PC-3 (cell line): ENCODE data around the gene MSI2. TPM values are rescaled to one million over a fixed set of nuclear protein-coding genes. Genes with fewer than 3 reads are reported as not detected.

Experiments used
- ATAC-seq: fragments of 200-7000 bp; cut with Tn5 transposase; 2 replicates; pipeline ENCODE4 v1.9.1; 2020; ENCODE audit warnings: mild to moderate bottlenecking, moderate library complexity
- BruUV-seq: library from RNA; stranded (reverse); fragments of 400-500 nt; replicated peaks from 2 replicates; lab custom pipeline; 2021; lab: Mats Ljungman, UMichigan
- CTCF ChIA-PET: fragments of 300-600 bp; sonication (Branson Sonifier 250); formaldehyde crosslinking; loops from one replicate; lab custom pipeline; 2022; ENCODE audit warnings: antibody characterized with exemption; lab: Charles Lee
- POLR2A ChIA-PET: fragments of 300-600 bp; sonication (Branson Sonifier 250); formaldehyde crosslinking; loops from one replicate; lab custom pipeline; 2022; ENCODE audit warnings: antibody characterized with exemption; ENCODE audit not compliant: unreplicated experiment; lab: Charles Lee
- DNase-seq: peaks from one replicate; pipeline ENCODE4 v3.0.0-alpha.2; 2015
- H2AFZ ChIP-seq: fragments of 300-600 bp; sonication (generic); 2 replicates; pipeline ENCODE4 v1.6.0; 2016; ENCODE audit warnings: antibody characterized with exemption, low read length
- H3F3A ChIP-seq: fragments of 300-600 bp; sonication (generic); one replicate; pipeline ENCODE4 v1.6.0; 2017; ENCODE audit warnings: antibody characterized with exemption, low read length, control low read depth, mild to moderate bottlenecking; ENCODE audit not compliant: unreplicated experiment
- H3K27ac ChIP-seq: fragments of 300-600 bp; sonication (generic); 2 replicates; pipeline ENCODE4 v1.5.1; 2016; ENCODE audit warnings: mild to moderate bottlenecking, low read length
- H3K27me3 ChIP-seq: fragments of 300-600 bp; sonication (generic); 2 replicates; pipeline ENCODE4 v1.6.1; 2016; ENCODE audit warnings: low read length, mixed read lengths
- H3K36me3 ChIP-seq: fragments of 300-600 bp; sonication (generic); 2 replicates; pipeline ENCODE4 v1.6.1; 2016; ENCODE audit warnings: low read depth, mixed run types, low read length, mixed read lengths
- H3K4me1 ChIP-seq: fragments of 300-600 bp; sonication (generic); 2 replicates; pipeline ENCODE4 v1.5.1; 2016; ENCODE audit warnings: low read length; ENCODE audit not compliant: insufficient read depth
- H3K4me2 ChIP-seq: fragments of 300-600 bp; sonication (generic); 2 replicates; pipeline ENCODE4 v1.6.0; 2016; ENCODE audit warnings: low read length
- H3K4me3 ChIP-seq: fragments of 300-600 bp; sonication (generic); 2 replicates; pipeline ENCODE4 v1.5.1; 2016; ENCODE audit warnings: mild to moderate bottlenecking, low read length, mixed read lengths
- H3K79me2 ChIP-seq: fragments of 300-600 bp; sonication (generic); 2 replicates; pipeline ENCODE4 v1.6.1; 2017; ENCODE audit warnings: low read length, mixed read lengths
- H3K9ac ChIP-seq: fragments of 300-600 bp; sonication (generic); 2 replicates; pipeline ENCODE4 v1.6.0; 2016; ENCODE audit warnings: mild to moderate bottlenecking, low read length
- H3K9me2 ChIP-seq: fragments of 300-600 bp; sonication (generic); replicated peaks from 2 replicates; pipeline ENCODE4 v1.6.1; 2016; ENCODE audit warnings: mixed run types, low read length, mixed read lengths
- H3K9me3 ChIP-seq: fragments of 300-600 bp; sonication (generic); 2 replicates; pipeline ENCODE4 v1.6.1; 2016; ENCODE audit warnings: low read length, mixed read lengths
- H4K20me1 ChIP-seq: fragments of 300-600 bp; sonication (generic); 2 replicates; pipeline ENCODE4 v1.6.1; 2016; ENCODE audit warnings: low read length, mixed read lengths
- CTCF ChIP-seq: fragments of 300-600 bp; sonication (generic); conservative IDR thresholded peaks from 2 replicates; pipeline ENCODE4 v1.5.1; 2017; ENCODE audit warnings: antibody characterized with exemption, low read depth, mild to moderate bottlenecking, low read length
- EZH2 ChIP-seq: fragments of 300-600 bp; sonication (generic); IDR thresholded peaks from one replicate; pipeline ENCODE4 v1.6.1; 2017; ENCODE audit warnings: antibody characterized with exemption, mild to moderate bottlenecking, low read length; ENCODE audit not compliant: unreplicated experiment
- EZH2phosphoT487 ChIP-seq: fragments of 300-600 bp; sonication (generic); IDR thresholded peaks from 2 replicates; pipeline ENCODE4 v1.6.1; 2018; ENCODE audit warnings: mild to moderate bottlenecking, antibody characterized with exemption, low read length, borderline replicate concordance
- intact Hi-C: fragments of 100-400 bp; cut with micrococcal nuclease; formaldehyde crosslinking; loops from 2 replicates; pipeline ENCODE4 v1.9.0; 2023
- total RNA-seq: library from RNA; depleted of rRNA; stranded (reverse); fragments of >200 nt; gene quantifications from 2 replicates; pipeline ENCODE4 v1.2.3, GENCODE V29; 2014

MSI2 gene
- total RNA-seq, 1 experiment from 2014 or later: 54.7 TPM

DNA sequence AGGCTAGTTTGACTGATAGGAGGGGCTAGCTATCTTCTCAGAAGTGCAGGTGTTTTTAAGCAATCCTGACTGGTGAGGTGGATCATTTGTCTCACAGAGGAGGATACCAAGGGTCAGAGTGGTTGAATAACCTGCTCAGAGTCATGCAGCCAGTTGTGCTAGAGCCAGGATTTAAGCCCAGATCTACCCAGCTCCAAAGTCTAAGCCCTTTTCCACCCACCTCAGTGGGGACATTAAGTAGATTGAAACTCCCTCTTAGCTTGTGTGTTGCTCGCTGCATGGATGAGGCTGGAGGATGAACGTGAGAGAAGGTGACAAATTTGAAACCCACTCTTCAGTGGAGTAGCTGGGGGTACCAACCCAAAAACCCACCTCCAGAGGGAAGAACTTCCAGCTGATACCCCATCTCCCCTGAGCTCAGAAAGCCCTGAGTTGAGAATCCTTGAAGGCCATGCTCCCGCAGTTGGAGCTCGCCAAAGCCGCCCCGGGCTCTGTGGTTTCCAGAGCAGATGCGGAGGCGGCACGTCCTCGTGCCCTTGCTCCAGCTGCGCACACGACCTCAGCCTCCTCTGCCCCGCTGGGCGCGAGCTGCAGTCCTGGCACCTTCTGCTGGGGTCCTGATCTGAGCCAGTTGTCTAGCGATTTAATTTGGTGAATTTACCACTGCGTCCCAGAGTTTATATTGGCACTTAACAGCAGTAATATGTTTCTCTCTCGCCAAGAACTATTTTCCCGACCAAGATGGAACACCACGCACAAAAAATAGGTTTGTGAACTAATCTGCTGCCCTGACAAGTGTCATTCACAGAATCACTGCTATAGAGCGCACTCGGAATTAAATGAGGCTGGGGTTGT, 329.2 kb downstream of the MSI2 start:
- CTCF ChIA-PET: interaction anchor here (0.6 kb wide), 1 partner anchor 76 kb away, joined by 3 read pairs; no protein-coding TSS in a partner anchor
- H3K36me3 ChIP-seq: no peaks in the 10 kb centered on the region

GRCh38 chr17:57586196-57586740, 329.9 kb downstream of the MSI2 start:
- intact Hi-C loops: no loop called here
- no peaks in the 10 kb centered on the region for H3K27me3 ChIP-seq
- DNase-seq: no peak
- no peak overlapping the region for H3K27ac ChIP-seq
- CTCF ChIA-PET: no interaction called here
- no peaks in the 10 kb centered on the region for H3K79me2 ChIP-seq
- POLR2A ChIA-PET: no interaction called here
- BruUV-seq: no TSS peak
- H3K36me3 ChIP-seq: no peaks in the 10 kb centered on the region
- no peak overlapping the region for H2AFZ ChIP-seq
- H3K4me3 ChIP-seq: no peak overlapping the region
- no peaks in the 10 kb centered on the region for H3K4me1 ChIP-seq
- H3K9ac ChIP-seq: no peak overlapping the region
- no peaks in the 10 kb centered on the region for H3F3A ChIP-seq
- H3K4me2 ChIP-seq: no peak overlapping the region
- no peaks in the 10 kb centered on the region for H4K20me1 ChIP-seq
- no peak; the same call in none of the 2 replicates for ATAC-seq
- TF ChIP-seq EZH2phosphoT487: no peak
- TF ChIP-seq CTCF: no peak
- no peak for TF ChIP-seq EZH2
- no peaks in the 10 kb centered on the region for H3K9me3 ChIP-seq
- no peaks in the 10 kb centered on the region for H3K9me2 ChIP-seq

More for the DNA sequence above, 329.2 kb downstream of the MSI2 start:
- DNase-seq (no peak), ATAC-seq (no peak)
- H2AFZ ChIP-seq: no peak overlapping the region
- H3K9ac ChIP-seq: no peak overlapping the region
- H3K4me1 ChIP-seq: no peaks in the 10 kb centered on the region
- no peak overlapping the region for H3K4me3 ChIP-seq
- H4K20me1 ChIP-seq: no peaks in the 10 kb centered on the region
- intact Hi-C loops: no loop called here
- H3K79me2 ChIP-seq: no peaks in the 10 kb centered on the region
- no peaks in the 10 kb centered on the region for H3F3A ChIP-seq
- no peaks in the 10 kb centered on the region for H3K27me3 ChIP-seq
- TF ChIP-seq CTCF (no peak), EZH2 (no peak), EZH2phosphoT487 (no peak)
- no peaks in the 10 kb centered on the region for H3K9me2 ChIP-seq
- no peak overlapping the region for H3K27ac ChIP-seq
- no peaks in the 10 kb centered on the region for H3K9me3 ChIP-seq
- POLR2A ChIA-PET: no interaction called here
- BruUV-seq: no TSS peak
- no peak overlapping the region for H3K4me2 ChIP-seq

- Histone ChIP-seq H3K27me3 (no peaks in the 10 kb centered on the region), H3F3A (no peaks in the 10 kb centered on the region), H3K9me3 (no peaks in the 10 kb centered on the region), H3K79me2 (no peaks in the 10 kb centered on the region), H4K20me1 (no peaks in the 10 kb centered on the region), H3K4me3 (no peak overlapping the region), H2AFZ (no peak overlapping the region), H3K27ac (no peak overlapping the region), H3K4me1 (no peaks in the 10 kb centered on the region), H3K9me2 (no peaks in the 10 kb centered on the region), H3K36me3 (no peaks in the 10 kb centered on the region), H3K9ac (no peak overlapping the region), H3K4me2 (no peak overlapping the region)
- CTCF ChIA-PET: no interaction called here
- ATAC-seq: no peak
- no peak for TF ChIP-seq CTCF
- no peak for TF ChIP-seq EZH2
- no peak for TF ChIP-seq EZH2phosphoT487
- DNase-seq: no peak
- POLR2A ChIA-PET: no interaction called here
- no TSS peak for BruUV-seq
- intact Hi-C loops: no loop called here
Observed at GRCh38 chr17:57586742-57587141, 330.4 kb downstream of the MSI2 start.
